HUES48 (cell line): ENCODE data around the gene TELO2.

Source experiments
- H3K27ac ChIP-seq: one replicate; pipeline ENCODE4 v1.7.0; 2013; ENCODE audit warnings: low read depth, low read length, inconsistent platforms
- H3K27me3 ChIP-seq: 2 replicates; pipeline ENCODE4 v1.6.1; 2013; ENCODE audit warnings: mild to moderate bottlenecking, low read length; ENCODE audit not compliant: control insufficient read depth, insufficient read depth
- H3K36me3 ChIP-seq: 2 replicates; pipeline ENCODE4 v1.6.1; 2013; ENCODE audit warnings: low read length; ENCODE audit not compliant: control insufficient read depth, insufficient read depth
- H3K4me1 ChIP-seq: 2 replicates; pipeline ENCODE4 v1.6.1; 2013; ENCODE audit warnings: mild to moderate bottlenecking, low read length; ENCODE audit not compliant: control insufficient read depth, insufficient read depth
- H3K4me3 ChIP-seq: 2 replicates; pipeline ENCODE4 v1.5.1; 2013; ENCODE audit warnings: mild to moderate bottlenecking, low read depth, low read length
- H3K9ac ChIP-seq: 2 replicates; pipeline ENCODE4 v1.6.1; 2013; ENCODE audit warnings: mild to moderate bottlenecking, low read depth, low read length, moderate library complexity
- H3K9me3 ChIP-seq: 2 replicates; pipeline ENCODE4 v1.6.1; 2013; ENCODE audit warnings: low read length; ENCODE audit not compliant: control insufficient read depth, insufficient read depth

The TELO2 gene

GRCh38 chr16:1534021-1535020 lies 41.2 kb downstream of the TELO2 start:
- H3K9ac ChIP-seq: no peak overlapping the region
- H3K27me3 ChIP-seq: no peaks in the 10 kb centered on the region
- no peak overlapping the region for H3K27ac ChIP-seq

GRCh38 chr16:1535391-1536291 lies 42.5 kb downstream of the TELO2 start:
- no peak overlapping the region for H3K9ac ChIP-seq
- H3K27ac ChIP-seq: no peak overlapping the region
- H3K9me3 ChIP-seq: no peaks in the 10 kb centered on the region
- H3K27me3 ChIP-seq: no peaks in the 10 kb centered on the region
- H3K4me1 ChIP-seq: no peaks in the 10 kb centered on the region
- H3K4me3 ChIP-seq: no peak overlapping the region
- H3K36me3 ChIP-seq: no peaks in the 10 kb centered on the region

More at GRCh38 chr16:1534021-1535020, 41.2 kb downstream of the TELO2 start:
- Histone ChIP-seq H3K9me3 (no peaks in the 10 kb centered on the region), H3K36me3 (no peaks in the 10 kb centered on the region), H3K4me3 (no peak overlapping the region), H3K4me1 (no peaks in the 10 kb centered on the region)

- Histone ChIP-seq H3K9me3 (no peaks in the 10 kb centered on the region), H3K36me3 (no peaks in the 10 kb centered on the region), H3K4me3 (no peak overlapping the region), H3K27me3 (no peaks in the 10 kb centered on the region), H3K9ac (no peak overlapping the region), H3K27ac (no peak overlapping the region), H3K4me1 (no peaks in the 10 kb centered on the region)
Measured at GRCh38 chr16:1536601-1537000, 43.4 kb downstream of the TELO2 start.

- H3K4me1 ChIP-seq: no peaks in the 10 kb centered on the region
- no peak overlapping the region for H3K9ac ChIP-seq
- H3K4me3 ChIP-seq: no peak overlapping the region
Measured at GRCh38 chr16:1537138-1537577, 44.0 kb downstream of the TELO2 start.

GRCh38 chr16:1537763-1538289 lies 44.7 kb downstream of the TELO2 start:
- no peak overlapping the region for H3K9ac ChIP-seq
- no peak overlapping the region for H3K4me3 ChIP-seq
- H3K9me3 ChIP-seq: no peaks in the 10 kb centered on the region
- no peak overlapping the region for H3K27ac ChIP-seq
- H3K27me3 ChIP-seq: no peaks in the 10 kb centered on the region
- H3K36me3 ChIP-seq: no peaks in the 10 kb centered on the region
- no peaks in the 10 kb centered on the region for H3K4me1 ChIP-seq

More at GRCh38 chr16:1537138-1537577, 44.0 kb downstream of the TELO2 start:
- no peaks in the 10 kb centered on the region for H3K9me3 ChIP-seq
- H3K27me3 ChIP-seq: no peaks in the 10 kb centered on the region
- no peak overlapping the region for H3K27ac ChIP-seq
- no peaks in the 10 kb centered on the region for H3K36me3 ChIP-seq

- no peaks in the 10 kb centered on the region for H3K36me3 ChIP-seq
- H3K27ac ChIP-seq: no peak overlapping the region
- no peaks in the 10 kb centered on the region for H3K4me1 ChIP-seq
- no peaks in the 10 kb centered on the region for H3K27me3 ChIP-seq
- H3K4me3 ChIP-seq: no peak overlapping the region
- no peaks in the 10 kb centered on the region for H3K9me3 ChIP-seq
- H3K9ac ChIP-seq: no peak overlapping the region
Measured at GRCh38 chr16:1538804-1539520, 45.8 kb downstream of the TELO2 start.

GRCh38 chr16:1539720-1540555 lies 46.8 kb downstream of the TELO2 start:
- Histone ChIP-seq H3K9me3 (no peaks in the 10 kb centered on the region), H3K27me3 (no peaks in the 10 kb centered on the region), H3K36me3 (no peaks in the 10 kb centered on the region), H3K4me3 (no peak overlapping the region), H3K27ac (no peak overlapping the region), H3K4me1 (no peaks in the 10 kb centered on the region), H3K9ac (no peak overlapping the region)

GRCh38 chr16:1540556-1540855 lies 47.3 kb downstream of the TELO2 start:
- no peaks in the 10 kb centered on the region for H3K9me3 ChIP-seq
- H3K9ac ChIP-seq: no peak overlapping the region
- H3K4me1 ChIP-seq: no peaks in the 10 kb centered on the region
- H3K4me3 ChIP-seq: no peak overlapping the region
- H3K36me3 ChIP-seq: no peaks in the 10 kb centered on the region
- no peaks in the 10 kb centered on the region for H3K27me3 ChIP-seq
- no peak overlapping the region for H3K27ac ChIP-seq

- Histone ChIP-seq H3K4me1 (no peaks in the 10 kb centered on the region), H3K4me3 (no peak overlapping the region), H3K27me3 (no peaks in the 10 kb centered on the region), H3K36me3 (no peaks in the 10 kb centered on the region), H3K9me3 (no peaks in the 10 kb centered on the region), H3K27ac (no peak overlapping the region), H3K9ac (no peak overlapping the region)
Measured at GRCh38 chr16:1541293-1542165, 48.4 kb downstream of the TELO2 start.
